ENCODE data around the gene ZBTB20.

The ZBTB20 gene

GRCh38 chr3:114760679-114761078 lies 386.4 kb downstream of the ZBTB20 start:
- no peak for DNase-seq (ENCODE audit: low spot score)

GRCh38 chr3:114758831-114759699 lies 388.0 kb downstream of the ZBTB20 start:
- DNase-seq (ENCODE audit: low spot score) = no peak

- DNase-seq (ENCODE audit: low spot score) = no peak
Measured at GRCh38 chr3:114756506-114757279, 390.4 kb downstream of the ZBTB20 start.

GRCh38 chr3:114746502-114746901 lies 400.6 kb downstream of the ZBTB20 start:
- DNase-seq (ENCODE audit: low spot score) = no peak

- no peak for DNase-seq (ENCODE audit: low spot score)
Measured at GRCh38 chr3:114745322-114746240, 401.5 kb downstream of the ZBTB20 start.

GRCh38 chr3:114743746-114744485 lies 403.2 kb downstream of the ZBTB20 start:
- DNase-seq (ENCODE audit: low spot score) = no peak

- DNase-seq (ENCODE audit: low spot score) = no peak
Measured at GRCh38 chr3:114741066-114741465, 406.0 kb downstream of the ZBTB20 start.

- no peak for DNase-seq (ENCODE audit: low spot score)
Measured at GRCh38 chr3:114739627-114740026, 407.5 kb downstream of the ZBTB20 start.

GRCh38 chr3:114732353-114732752 lies 414.7 kb downstream of the ZBTB20 start:
- DNase-seq (ENCODE audit: low spot score) = no peak

GRCh38 chr3:114730397-114730796 lies 416.7 kb downstream of the ZBTB20 start:
- DNase-seq (ENCODE audit: low spot score) = no peak

GRCh38 chr3:114727373-114727772 lies 419.7 kb downstream of the ZBTB20 start:
- peak; percentile 16 for DNase-seq (ENCODE audit: low spot score)

GRCh38 chr3:114725966-114726365 lies 421.1 kb downstream of the ZBTB20 start:
- no peak for DNase-seq (ENCODE audit: low spot score)

GRCh38 chr3:114722530-114722929 lies 424.6 kb downstream of the ZBTB20 start:
- DNase-seq (ENCODE audit: low spot score) = no peak

- DNase-seq (ENCODE audit: low spot score) = no peak
Measured at GRCh38 chr3:114721864-114722263, 425.2 kb downstream of the ZBTB20 start.

GRCh38 chr3:114721209-114721608 lies 425.9 kb downstream of the ZBTB20 start:
- DNase-seq (ENCODE audit: low spot score) = no peak

- no peak for DNase-seq (ENCODE audit: low spot score)
Measured at GRCh38 chr3:114718898-114719210, 428.2 kb downstream of the ZBTB20 start.

GRCh38 chr3:114718071-114718897 lies 428.8 kb downstream of the ZBTB20 start:
- no peak for DNase-seq (ENCODE audit: low spot score)

- no peak for DNase-seq (ENCODE audit: low spot score)
Measured at GRCh38 chr3:114716916-114717315, 430.2 kb downstream of the ZBTB20 start.

- DNase-seq (ENCODE audit: low spot score) = no peak
Measured at GRCh38 chr3:114716126-114716525, 431.0 kb downstream of the ZBTB20 start.

- DNase-seq (ENCODE audit: low spot score) = no peak
Measured at GRCh38 chr3:114714957-114715460, 432.1 kb downstream of the ZBTB20 start.
